ENCODE measurements around the gene CEBPA.

CEBPA gene

DNA sequence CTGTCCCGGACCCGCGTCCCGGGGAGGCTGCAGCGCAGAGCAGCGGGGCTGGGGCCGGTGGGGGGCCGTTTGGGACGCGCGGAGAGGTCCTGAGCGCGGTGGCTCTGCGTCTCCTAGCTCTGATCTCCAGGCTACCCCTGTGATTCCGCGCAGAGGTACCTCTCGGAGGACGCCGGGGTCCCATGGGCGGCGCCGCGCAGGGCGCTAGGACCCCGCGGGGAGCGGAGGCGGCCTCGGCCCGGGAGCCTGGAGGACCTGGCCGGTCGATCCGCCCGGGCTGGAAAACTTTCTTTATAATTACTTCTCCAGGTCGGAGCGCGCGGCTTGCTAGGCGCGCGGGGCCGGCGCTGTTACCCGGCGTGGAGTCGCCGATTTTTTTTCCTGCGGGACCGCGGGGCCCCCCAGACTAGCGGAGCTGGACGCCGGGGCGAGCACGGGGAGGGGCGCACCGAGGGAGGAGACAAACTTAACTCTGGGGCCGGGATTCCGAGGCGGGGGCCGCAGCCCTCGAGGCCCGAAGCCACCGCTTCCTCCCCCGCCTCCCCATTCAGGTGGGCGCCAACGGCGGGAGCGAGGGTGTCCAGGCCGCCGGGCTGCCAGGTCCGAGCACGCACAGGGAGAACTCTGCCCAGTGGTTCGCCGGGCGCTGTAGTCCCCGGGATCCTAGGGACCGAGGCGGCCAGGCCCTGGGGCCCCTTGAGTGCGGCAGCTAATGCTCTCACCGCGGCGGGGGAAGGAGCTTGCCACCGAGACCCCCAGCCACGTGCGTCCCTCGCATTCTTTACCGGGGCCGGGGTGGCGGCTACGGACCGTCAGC is 848 bp upstream of the CEBPA start:
- no peak overlapping the region for H3K9ac ChIP-seq (ENCODE audit: low read length)

DNA sequence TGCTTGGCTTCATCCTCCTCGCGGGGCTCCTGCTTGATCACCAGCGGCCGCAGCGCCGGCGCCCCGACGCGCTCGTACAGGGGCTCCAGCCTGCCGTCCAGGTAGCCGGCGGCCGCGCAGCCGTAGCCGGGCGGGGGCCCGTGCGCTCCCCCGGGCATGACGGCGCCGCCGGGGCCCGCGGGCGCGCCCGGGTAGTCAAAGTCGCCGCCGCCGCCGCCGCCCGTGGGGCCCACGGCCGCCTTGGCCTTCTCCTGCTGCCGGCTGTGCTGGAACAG is 497 bp downstream of the CEBPA start:
- H3K4me3 ChIP-seq (ENCODE audit: low read length), result no peak overlapping the region
- H3K27me3 ChIP-seq (ENCODE audit: low read depth, low read length), result no peaks in the 10 kb centered on the region
- H4K20me1 ChIP-seq (ENCODE audit: insufficient read depth, low read length), result no peaks in the 10 kb centered on the region
- no peak overlapping the region for H3K9ac ChIP-seq (ENCODE audit: low read length)
- peaks cover 9% of the 10 kb centered on the region for H3K4me1 ChIP-seq (ENCODE audit: low read length)
- no peaks in the 10 kb centered on the region for H3K9me3 ChIP-seq (ENCODE audit: insufficient read depth, low read length)
- no peak overlapping the region for H3K4me2 ChIP-seq (ENCODE audit: low read length)
- no peak for TF ChIP-seq EZH2phosphoT487 (IDR thresholded peaks at IDR 0.05; ENCODE audit: low read depth)
- TF ChIP-seq, protein P1, sequence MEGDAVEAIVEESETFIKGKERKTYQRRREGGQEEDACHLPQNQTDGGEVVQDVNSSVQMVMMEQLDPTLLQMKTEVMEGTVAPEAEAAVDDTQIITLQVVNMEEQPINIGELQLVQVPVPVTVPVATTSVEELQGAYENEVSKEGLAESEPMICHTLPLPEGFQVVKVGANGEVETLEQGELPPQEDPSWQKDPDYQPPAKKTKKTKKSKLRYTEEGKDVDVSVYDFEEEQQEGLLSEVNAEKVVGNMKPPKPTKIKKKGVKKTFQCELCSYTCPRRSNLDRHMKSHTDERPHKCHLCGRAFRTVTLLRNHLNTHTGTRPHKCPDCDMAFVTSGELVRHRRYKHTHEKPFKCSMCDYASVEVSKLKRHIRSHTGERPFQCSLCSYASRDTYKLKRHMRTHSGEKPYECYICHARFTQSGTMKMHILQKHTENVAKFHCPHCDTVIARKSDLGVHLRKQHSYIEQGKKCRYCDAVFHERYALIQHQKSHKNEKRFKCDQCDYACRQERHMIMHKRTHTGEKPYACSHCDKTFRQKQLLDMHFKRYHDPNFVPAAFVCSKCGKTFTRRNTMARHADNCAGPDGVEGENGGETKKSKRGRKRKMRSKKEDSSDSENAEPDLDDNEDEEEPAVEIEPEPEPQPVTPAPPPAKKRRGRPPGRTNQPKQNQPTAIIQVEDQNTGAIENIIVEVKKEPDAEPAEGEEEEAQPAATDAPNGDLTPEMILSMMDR (IDR thresholded peaks at IDR 0.05; ENCODE audit: low read depth, low read length), result no peak
- H3K27ac ChIP-seq (ENCODE audit: low read length), result no peak overlapping the region
- no peaks in the 10 kb centered on the region for H3K36me3 ChIP-seq (replicated peaks; ENCODE audit: low read depth, low read length)
- H2AFZ ChIP-seq (ENCODE audit: low read depth, low read length), result no peak overlapping the region
- H3K79me2 ChIP-seq (ENCODE audit: low read length), result no peaks in the 10 kb centered on the region

More for the DNA sequence above, 848 bp upstream of the CEBPA start:
- H4K20me1 ChIP-seq (ENCODE audit: insufficient read depth, low read length), result no peaks in the 10 kb centered on the region
- no peaks in the 10 kb centered on the region for H3K9me3 ChIP-seq (ENCODE audit: insufficient read depth, low read length)
- TF ChIP-seq, protein P1 (IDR thresholded peaks at IDR 0.05; ENCODE audit: low read depth, low read length), result no peak
- no peak for TF ChIP-seq EZH2phosphoT487 (IDR thresholded peaks at IDR 0.05; ENCODE audit: low read depth)
- H2AFZ ChIP-seq (ENCODE audit: low read depth, low read length), result no peak overlapping the region
- H3K27me3 ChIP-seq (ENCODE audit: low read depth, low read length), result no peaks in the 10 kb centered on the region
- H3K36me3 ChIP-seq (replicated peaks; ENCODE audit: low read depth, low read length), result no peaks in the 10 kb centered on the region
- no peaks in the 10 kb centered on the region for H3K79me2 ChIP-seq (ENCODE audit: low read length)
- H3K4me3 ChIP-seq (ENCODE audit: low read length), result no peak overlapping the region
- peak overlapping the region; percentile 3; the same call in 1 of the 2 replicates for H3K4me2 ChIP-seq (ENCODE audit: low read length)
- no peak overlapping the region for H3K27ac ChIP-seq (ENCODE audit: low read length)
- H3K4me1 ChIP-seq (ENCODE audit: low read length), result peaks cover 9% of the 10 kb centered on the region

DNA sequence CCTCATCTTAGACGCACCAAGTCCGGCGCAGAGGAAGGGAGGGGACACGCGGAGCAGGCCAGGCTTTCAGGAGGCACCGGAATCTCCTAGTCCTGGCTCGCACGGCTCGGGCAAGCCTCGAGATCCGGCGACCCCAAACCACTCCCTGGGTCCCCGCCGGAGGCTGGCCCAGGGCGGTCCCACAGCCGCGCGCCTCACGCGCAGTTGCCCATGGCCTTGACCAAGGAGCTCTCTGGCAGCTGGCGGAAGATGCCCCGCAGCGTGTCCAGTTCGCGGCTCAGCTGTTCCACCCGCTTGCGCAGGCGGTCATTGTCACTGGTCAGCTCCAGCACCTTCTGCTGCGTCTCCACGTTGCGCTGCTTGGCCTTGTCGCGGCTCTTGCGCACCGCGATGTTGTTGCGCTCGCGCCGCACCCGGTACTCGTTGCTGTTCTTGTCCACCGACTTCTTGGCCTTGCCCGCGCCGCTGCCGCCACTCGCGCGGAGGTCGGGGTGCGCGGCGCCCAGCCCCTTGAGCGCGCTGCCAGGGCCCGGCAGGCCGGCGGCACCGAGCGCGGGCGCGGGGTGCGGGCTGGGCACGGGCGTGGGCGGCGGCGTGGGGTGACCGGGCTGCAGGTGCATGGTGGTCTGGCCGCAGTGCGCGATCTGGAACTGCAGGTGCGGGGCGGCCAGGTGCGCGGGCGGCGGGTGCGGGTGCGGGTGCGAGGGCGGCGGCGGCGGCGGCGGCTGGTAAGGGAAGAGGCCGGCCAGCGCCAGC is 1.0 kb downstream of the CEBPA start:
- no peak overlapping the region for H3K9ac ChIP-seq (ENCODE audit: low read length)
- H3K79me2 ChIP-seq (ENCODE audit: low read length), result no peaks in the 10 kb centered on the region
- peaks cover 5% of the 10 kb centered on the region for H3K4me1 ChIP-seq (ENCODE audit: low read length)
- H3K4me3 ChIP-seq (ENCODE audit: low read length), result no peak overlapping the region
- H3K4me2 ChIP-seq (ENCODE audit: low read length), result no peak overlapping the region
- H3K27ac ChIP-seq (ENCODE audit: low read length), result no peak overlapping the region
- no peak overlapping the region for H2AFZ ChIP-seq (ENCODE audit: low read depth, low read length)
- TF ChIP-seq EZH2phosphoT487 (IDR thresholded peaks at IDR 0.05; ENCODE audit: low read depth), result no peak
- TF ChIP-seq, protein P1 (IDR thresholded peaks at IDR 0.05; ENCODE audit: low read depth, low read length), result no peak
- no peaks in the 10 kb centered on the region for H3K9me3 ChIP-seq (ENCODE audit: insufficient read depth, low read length)
- no peaks in the 10 kb centered on the region for H3K36me3 ChIP-seq (replicated peaks; ENCODE audit: low read depth, low read length)
- H3K27me3 ChIP-seq (ENCODE audit: low read depth, low read length), result no peaks in the 10 kb centered on the region
- H4K20me1 ChIP-seq (ENCODE audit: insufficient read depth, low read length), result no peaks in the 10 kb centered on the region

DNA sequence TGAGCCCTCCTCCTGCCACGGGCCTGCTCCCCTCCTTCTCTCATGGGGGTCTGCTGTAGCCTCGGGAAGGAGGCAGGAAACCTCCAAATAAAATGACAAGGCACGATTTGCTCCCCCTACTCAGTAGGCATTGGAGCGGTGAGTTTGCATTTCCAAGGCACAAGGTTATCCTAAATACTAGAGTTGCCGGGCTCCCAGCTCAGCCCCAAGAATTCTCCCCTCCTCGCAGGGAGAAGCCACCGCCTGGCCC is 1.5 kb downstream of the CEBPA start:
- Histone ChIP-seq H3K27me3 (ENCODE audit: low read depth, low read length) (no peaks in the 10 kb centered on the region), H3K9me3 (ENCODE audit: insufficient read depth, low read length) (no peaks in the 10 kb centered on the region), H3K36me3 (replicated peaks; ENCODE audit: low read depth, low read length) (no peaks in the 10 kb centered on the region), H3K9ac (ENCODE audit: low read length) (no peak overlapping the region), H3K27ac (ENCODE audit: low read length) (no peak overlapping the region), H4K20me1 (ENCODE audit: insufficient read depth, low read length) (no peaks in the 10 kb centered on the region), H3K4me1 (ENCODE audit: low read length) (peaks cover under 1% of the 10 kb centered on the region; the same call in 1 of the 2 replicates), H3K79me2 (ENCODE audit: low read length) (no peaks in the 10 kb centered on the region), H3K4me3 (ENCODE audit: low read length) (no peak overlapping the region), H2AFZ (ENCODE audit: low read depth, low read length) (no peak overlapping the region), H3K4me2 (ENCODE audit: low read length) (no peak overlapping the region)
- TF ChIP-seq, protein P1 (IDR thresholded peaks at IDR 0.05; ENCODE audit: low read depth, low read length), result no peak
- no peak for TF ChIP-seq EZH2phosphoT487 (IDR thresholded peaks at IDR 0.05; ENCODE audit: low read depth)
